ENCODE data around the gene PRKD2. TPM values are rescaled to one million over a fixed set of nuclear protein-coding genes. Genes with fewer than 3 reads are reported as not detected.

PRKD2 gene
- total RNA-seq, 4 donors from 2014 or later: 11.8 to 41.3 (median 19.5) TPM

GRCh38 chr19:46654621-46655152, 62.2 kb downstream of the PRKD2 start:
- no peak for TF ChIP-seq CTCF (IDR thresholded peaks at IDR 0.05)
- DNase-seq (ENCODE audit: low spot score) (no peak), ATAC-seq (ENCODE audit: low FRiP score) (no peak)

- TF ChIP-seq CTCF (IDR thresholded peaks at IDR 0.05): no peak
Observed at GRCh38 chr19:46650445-46650844, 66.5 kb downstream of the PRKD2 start.

GRCh38 chr19:46648961-46649960, 67.7 kb downstream of the PRKD2 start:
- ATAC-seq (ENCODE audit: low FRiP score) (no peak), DNase-seq (ENCODE audit: low spot score) (no peak)
- no peak for TF ChIP-seq CTCF (IDR thresholded peaks at IDR 0.05)

More at GRCh38 chr19:46650445-46650844, 66.5 kb downstream of the PRKD2 start:
- DNase-seq (ENCODE audit: low spot score) (no peak), ATAC-seq (ENCODE audit: low FRiP score) (no peak)

GRCh38 chr19:46648060-46648960, 68.6 kb downstream of the PRKD2 start:
- no peak for DNase-seq (ENCODE audit: low spot score)
- TF ChIP-seq CTCF (IDR thresholded peaks at IDR 0.05): no peak
- ATAC-seq (ENCODE audit: low FRiP score): no peak

GRCh38 chr19:46646402-46646801, 70.5 kb downstream of the PRKD2 start:
- no peak for TF ChIP-seq CTCF (IDR thresholded peaks at IDR 0.05)
- DNase-seq (ENCODE audit: low spot score): no peak
- ATAC-seq (ENCODE audit: low FRiP score): no peak

- DNase-seq (ENCODE audit: low spot score) (no peak), ATAC-seq (ENCODE audit: low FRiP score) (no peak)
- no peak for TF ChIP-seq CTCF (IDR thresholded peaks at IDR 0.05)
Observed at GRCh38 chr19:46644720-46645119, 72.2 kb downstream of the PRKD2 start.

Measured in omental fat pad (tissue), 4 donors.